Measurements from ENCODE around the gene IGSF10. TPM values are rescaled to one million over a fixed set of nuclear protein-coding genes. Genes with fewer than 3 reads are reported as not detected.

The IGSF10 gene
- total and polyA plus RNA-seq, 8 donors: 0.19 to 0.69 (median 0.34) TPM

DNA sequence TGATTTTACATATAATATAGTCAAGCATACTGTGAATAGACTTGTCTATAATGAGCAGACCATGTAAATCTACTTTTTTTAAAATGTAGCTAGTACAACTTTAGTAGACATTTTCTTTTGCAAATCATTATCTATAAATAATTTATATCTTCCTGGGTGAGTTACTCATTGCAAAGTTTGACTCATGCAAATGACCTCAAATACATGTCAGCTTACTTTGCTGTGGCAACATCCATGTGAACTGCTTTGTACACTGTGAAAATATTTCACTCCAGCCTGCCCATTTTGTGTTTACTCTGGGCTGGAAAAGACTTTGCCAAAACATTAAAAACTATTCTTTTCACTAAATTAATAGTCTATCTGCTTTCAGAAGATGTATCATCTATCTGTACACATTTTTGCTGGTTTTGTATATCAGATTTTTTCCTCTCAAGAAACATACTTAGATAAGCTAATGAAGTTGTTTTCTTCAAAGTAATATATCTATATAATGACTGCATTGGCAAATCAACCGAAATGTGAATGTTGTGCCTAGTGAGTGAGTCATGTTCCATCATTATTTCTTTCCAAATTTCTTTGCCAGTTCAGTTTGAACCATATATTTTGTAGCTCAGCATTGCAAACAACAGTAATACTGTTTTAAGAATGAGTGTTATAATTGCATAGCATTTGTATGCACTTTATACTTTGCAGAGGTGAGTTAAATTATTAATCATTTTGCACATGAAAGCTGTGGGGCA lies 26.5 kb downstream of the IGSF10 start:
- TF ChIP-seq, protein P1, sequence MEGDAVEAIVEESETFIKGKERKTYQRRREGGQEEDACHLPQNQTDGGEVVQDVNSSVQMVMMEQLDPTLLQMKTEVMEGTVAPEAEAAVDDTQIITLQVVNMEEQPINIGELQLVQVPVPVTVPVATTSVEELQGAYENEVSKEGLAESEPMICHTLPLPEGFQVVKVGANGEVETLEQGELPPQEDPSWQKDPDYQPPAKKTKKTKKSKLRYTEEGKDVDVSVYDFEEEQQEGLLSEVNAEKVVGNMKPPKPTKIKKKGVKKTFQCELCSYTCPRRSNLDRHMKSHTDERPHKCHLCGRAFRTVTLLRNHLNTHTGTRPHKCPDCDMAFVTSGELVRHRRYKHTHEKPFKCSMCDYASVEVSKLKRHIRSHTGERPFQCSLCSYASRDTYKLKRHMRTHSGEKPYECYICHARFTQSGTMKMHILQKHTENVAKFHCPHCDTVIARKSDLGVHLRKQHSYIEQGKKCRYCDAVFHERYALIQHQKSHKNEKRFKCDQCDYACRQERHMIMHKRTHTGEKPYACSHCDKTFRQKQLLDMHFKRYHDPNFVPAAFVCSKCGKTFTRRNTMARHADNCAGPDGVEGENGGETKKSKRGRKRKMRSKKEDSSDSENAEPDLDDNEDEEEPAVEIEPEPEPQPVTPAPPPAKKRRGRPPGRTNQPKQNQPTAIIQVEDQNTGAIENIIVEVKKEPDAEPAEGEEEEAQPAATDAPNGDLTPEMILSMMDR (IDR thresholded peaks at IDR 0.05): no peak
- H3K27me3 ChIP-seq: no peaks in the 10 kb centered on the region
- ATAC-seq (peak; percentile 56 to 73 (median 62)), DNase-seq (no peak), FAIRE-seq (no peak)
- no peak overlapping the region for H3K27ac ChIP-seq
- H3K36me3 ChIP-seq: no peaks in the 10 kb centered on the region
- no peaks in the 10 kb centered on the region for H3K9me3 ChIP-seq
- no peaks in the 10 kb centered on the region for H3K4me1 ChIP-seq
- WGBS, 2 donors: 30 to 33% methylated on average over 1 of the region's 1 CpG
- intact Hi-C loops (cut with DNase I): no loop called here
- H3K4me3 ChIP-seq: no peak overlapping the region

DNA sequence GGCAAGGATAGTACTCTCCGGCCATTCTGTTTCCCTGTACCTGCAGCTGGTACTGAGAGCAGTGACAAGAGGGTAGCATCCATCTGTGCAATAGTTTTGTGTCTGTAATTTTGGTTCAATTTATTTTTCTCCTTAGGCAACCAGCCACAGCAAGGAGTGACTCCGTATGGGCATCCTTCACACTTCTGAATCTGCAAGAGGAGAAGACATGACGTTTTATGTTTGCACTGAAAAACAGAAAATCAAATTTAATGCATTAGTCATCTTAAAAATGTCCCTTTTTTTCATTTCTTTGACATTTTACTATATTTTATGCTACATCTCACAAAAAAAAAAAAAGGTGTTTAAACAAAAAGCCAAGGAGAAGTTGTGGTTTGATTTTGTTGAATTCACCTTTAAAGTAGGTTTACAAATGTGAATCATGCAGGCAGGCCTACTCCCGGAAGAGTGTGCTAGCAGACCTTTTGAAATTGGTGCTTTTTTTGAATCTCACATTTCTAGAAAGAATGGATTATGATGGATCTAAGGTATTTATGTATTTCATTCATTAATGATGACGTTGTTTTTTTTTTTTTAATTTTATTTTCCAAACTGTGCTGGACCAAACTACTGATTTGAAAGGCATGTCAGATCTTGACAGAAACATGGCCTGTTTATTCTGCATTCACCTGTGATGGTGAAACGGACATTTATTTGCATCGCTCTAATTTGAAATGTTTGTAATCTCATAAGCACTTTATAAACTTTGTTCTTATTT lies 28.1 kb downstream of the IGSF10 start:
- WGBS, 2 donors: 79 to 81% methylated on average over 7 of the region's 7 CpGs
- intact Hi-C loops (cut with DNase I): no loop called here
- TF ChIP-seq, protein P1 (IDR thresholded peaks at IDR 0.05): no peak
- no peak for ATAC-seq
- no peak for FAIRE-seq
- Histone ChIP-seq H3K9me3 (no peaks in the 10 kb centered on the region), H3K4me3 (no peak overlapping the region), H3K27ac (no peak overlapping the region), H3K36me3 (no peaks in the 10 kb centered on the region), H3K4me1 (no peaks in the 10 kb centered on the region), H3K27me3 (no peaks in the 10 kb centered on the region)
- DNase-seq: no peak

DNA sequence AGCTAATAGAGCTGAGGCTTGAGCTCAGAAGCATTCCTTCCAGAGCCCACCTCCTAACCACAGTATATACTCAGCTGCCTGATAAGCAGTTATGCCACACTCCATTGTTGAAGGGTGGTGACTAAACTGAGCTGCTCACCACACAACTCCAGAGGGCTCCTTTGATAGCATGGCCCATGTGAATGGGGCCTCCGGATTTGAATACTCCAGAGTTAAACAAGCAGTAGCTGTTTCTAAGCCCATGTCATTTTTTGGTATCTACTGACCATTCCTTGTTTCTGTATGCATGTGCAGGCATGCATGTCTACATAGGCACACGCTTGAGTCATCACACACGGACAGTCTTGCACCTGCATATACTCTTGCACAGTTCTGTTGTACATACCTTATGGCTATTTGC lies 28.9 kb downstream of the IGSF10 start:
- ATAC-seq: no peak
- Histone ChIP-seq H3K4me3 (no peak overlapping the region), H3K27ac (no peak overlapping the region), H3K27me3 (no peaks in the 10 kb centered on the region), H3K4me1 (no peaks in the 10 kb centered on the region), H3K9me3 (no peaks in the 10 kb centered on the region), H3K36me3 (no peaks in the 10 kb centered on the region)
- WGBS, 2 donors: 86 to 89% methylated on average over 3 of the region's 3 CpGs
- TF ChIP-seq, protein P1 (IDR thresholded peaks at IDR 0.05): no peak
- FAIRE-seq: no peak
- intact Hi-C loops (cut with DNase I): no loop called here
- no peak for DNase-seq

DNA sequence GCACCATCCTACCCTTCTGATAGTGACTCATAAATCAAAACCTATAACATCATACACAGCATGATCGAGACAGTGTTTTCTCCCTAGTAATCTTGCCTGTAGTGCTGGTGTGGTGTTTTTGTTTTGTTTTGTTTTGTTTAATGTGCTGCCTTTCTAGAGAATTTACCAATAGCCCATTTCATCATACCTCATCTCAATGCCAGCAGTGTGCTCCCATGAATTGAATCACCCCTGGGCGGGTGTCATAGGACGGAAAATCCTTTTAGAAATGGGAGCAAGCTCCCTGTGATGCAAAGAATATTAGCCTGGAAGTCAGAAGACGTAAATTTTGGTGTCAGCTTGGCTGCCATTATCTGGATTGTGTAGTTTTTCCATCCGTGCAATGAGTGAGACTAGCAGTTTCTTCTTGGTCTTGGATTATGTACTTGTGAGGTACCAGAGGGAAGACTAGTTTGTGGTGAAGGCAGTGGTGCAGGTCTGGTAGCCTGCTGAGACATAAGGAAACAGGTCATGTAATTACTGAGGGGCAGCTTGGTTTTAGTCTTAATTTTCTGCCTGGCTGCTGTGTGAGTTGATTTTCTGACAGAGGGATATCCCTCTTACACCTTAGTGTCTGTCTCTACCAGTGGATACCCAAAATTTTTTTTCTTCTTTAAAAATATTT lies 29.9 kb downstream of the IGSF10 start:
- FAIRE-seq: no peak
- Histone ChIP-seq H3K4me3 (no peak overlapping the region), H3K27me3 (no peaks in the 10 kb centered on the region), H3K36me3 (no peaks in the 10 kb centered on the region), H3K4me1 (no peaks in the 10 kb centered on the region), H3K27ac (no peak overlapping the region), H3K9me3 (no peaks in the 10 kb centered on the region)
- TF ChIP-seq, protein P1 (IDR thresholded peaks at IDR 0.05): no peak
- 78 to 87% methylated on average over 5 of the region's 5 CpGs for WGBS, 2 donors
- intact Hi-C loops (cut with DNase I): no loop called here
- no peak for ATAC-seq
- DNase-seq: no peak
